Measurements from ENCODE around the gene CIB4.

The CIB4 gene

DNA sequence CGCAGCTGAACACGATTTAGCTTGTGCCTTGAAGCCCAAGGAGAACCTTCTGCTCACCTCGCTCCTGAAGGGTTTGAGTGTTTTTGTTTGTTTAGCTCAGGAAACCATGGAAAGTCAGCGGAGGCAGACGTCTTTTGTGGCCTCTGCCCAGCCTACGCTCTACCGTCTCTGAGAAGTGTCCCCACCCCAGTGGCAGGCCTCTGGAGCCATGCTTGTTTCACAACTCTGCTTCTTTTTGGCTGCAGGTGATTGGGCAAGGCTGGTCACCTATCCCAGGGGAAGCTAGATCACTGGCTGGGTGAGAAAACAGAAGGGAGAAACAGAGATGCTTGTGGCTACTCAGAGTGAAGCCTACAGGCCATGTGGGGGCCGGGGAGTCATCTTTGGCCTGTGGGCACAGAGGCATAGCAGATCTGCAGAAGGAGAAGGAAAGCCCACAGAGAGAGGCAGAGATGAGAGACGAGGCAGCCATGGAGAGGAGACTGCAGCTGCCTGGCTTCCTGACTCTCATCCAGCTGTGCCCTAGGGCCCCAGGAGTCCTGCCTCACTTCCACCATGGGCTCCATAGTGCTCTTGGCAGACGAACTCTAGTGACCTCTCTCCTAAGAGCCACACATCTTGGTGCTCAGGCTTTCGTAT, 50.1 kb downstream of the CIB4 start:
- DNase-seq (ENCODE audit: low read depth), result no peak
- no peak overlapping the region for H3K4me3 ChIP-seq (ENCODE audit: low read depth, low read length)
- TF ChIP-seq, protein P1, sequence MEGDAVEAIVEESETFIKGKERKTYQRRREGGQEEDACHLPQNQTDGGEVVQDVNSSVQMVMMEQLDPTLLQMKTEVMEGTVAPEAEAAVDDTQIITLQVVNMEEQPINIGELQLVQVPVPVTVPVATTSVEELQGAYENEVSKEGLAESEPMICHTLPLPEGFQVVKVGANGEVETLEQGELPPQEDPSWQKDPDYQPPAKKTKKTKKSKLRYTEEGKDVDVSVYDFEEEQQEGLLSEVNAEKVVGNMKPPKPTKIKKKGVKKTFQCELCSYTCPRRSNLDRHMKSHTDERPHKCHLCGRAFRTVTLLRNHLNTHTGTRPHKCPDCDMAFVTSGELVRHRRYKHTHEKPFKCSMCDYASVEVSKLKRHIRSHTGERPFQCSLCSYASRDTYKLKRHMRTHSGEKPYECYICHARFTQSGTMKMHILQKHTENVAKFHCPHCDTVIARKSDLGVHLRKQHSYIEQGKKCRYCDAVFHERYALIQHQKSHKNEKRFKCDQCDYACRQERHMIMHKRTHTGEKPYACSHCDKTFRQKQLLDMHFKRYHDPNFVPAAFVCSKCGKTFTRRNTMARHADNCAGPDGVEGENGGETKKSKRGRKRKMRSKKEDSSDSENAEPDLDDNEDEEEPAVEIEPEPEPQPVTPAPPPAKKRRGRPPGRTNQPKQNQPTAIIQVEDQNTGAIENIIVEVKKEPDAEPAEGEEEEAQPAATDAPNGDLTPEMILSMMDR (IDR thresholded peaks at IDR 0.05; ENCODE audit: insufficient read depth, low read depth, low read length, missing control alignments), result no peak

DNA sequence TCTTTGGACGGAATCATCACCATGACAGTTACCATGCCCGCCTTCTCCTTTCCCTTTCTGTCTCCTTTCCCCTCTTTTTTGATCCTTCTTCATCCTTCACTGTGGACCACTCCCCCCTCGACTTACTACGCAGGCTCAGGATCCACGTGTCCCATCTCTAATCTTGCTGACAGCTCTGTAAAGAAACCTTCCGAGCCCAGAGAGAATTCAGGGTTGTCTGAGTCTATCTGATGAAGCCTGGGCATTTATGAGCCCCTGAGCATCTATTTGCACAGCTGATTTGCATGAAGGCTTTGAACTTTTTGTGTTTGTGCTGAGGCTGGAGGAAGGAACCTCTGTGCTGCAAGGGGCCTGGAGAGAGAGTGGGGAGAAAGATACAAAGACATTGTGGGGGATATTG, 50.7 kb downstream of the CIB4 start:
- no peak for DNase-seq (ENCODE audit: low read depth)
- TF ChIP-seq, protein P1 (IDR thresholded peaks at IDR 0.05; ENCODE audit: insufficient read depth, low read depth, low read length, missing control alignments), result no peak
- no peak overlapping the region for H3K4me3 ChIP-seq (ENCODE audit: low read depth, low read length)

GRCh38 chr2:26588576-26588975, 52.6 kb downstream of the CIB4 start:
- DNase-seq (ENCODE audit: low read depth), result no peak
- TF ChIP-seq, protein P1 (IDR thresholded peaks at IDR 0.05; ENCODE audit: insufficient read depth, low read depth, low read length, missing control alignments), result no peak
- H3K4me3 ChIP-seq (ENCODE audit: low read depth, low read length), result no peak overlapping the region

GRCh38 chr2:26587994-26588393, 53.2 kb downstream of the CIB4 start:
- no peak overlapping the region for H3K4me3 ChIP-seq (ENCODE audit: low read depth, low read length)
- TF ChIP-seq, protein P1 (IDR thresholded peaks at IDR 0.05; ENCODE audit: insufficient read depth, low read depth, low read length, missing control alignments), result no peak
- no peak for DNase-seq (ENCODE audit: low read depth)

DNA sequence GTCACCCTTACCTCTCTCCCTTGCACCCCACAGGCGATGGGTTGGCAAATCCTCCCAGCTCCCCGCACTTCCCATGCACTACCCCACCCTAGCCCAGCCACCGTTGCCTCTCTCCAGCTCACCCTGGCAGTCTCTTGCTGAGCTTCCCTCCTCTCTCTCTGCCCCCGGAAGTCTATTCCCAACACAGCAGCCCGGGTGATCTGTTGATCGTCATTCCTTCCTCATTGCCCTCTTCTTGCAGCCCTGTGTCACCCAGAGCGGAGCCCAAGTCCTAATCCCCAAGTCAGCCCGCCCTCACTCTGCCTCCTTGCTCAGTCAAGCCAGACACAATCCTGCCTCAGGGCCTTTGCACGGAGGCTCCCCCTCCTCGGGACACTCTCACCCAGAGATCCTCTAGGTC, 55.2 kb downstream of the CIB4 start:
- TF ChIP-seq, protein P1 (IDR thresholded peaks at IDR 0.05; ENCODE audit: insufficient read depth, low read depth, low read length, missing control alignments), result no peak
- no peak overlapping the region for H3K4me3 ChIP-seq (ENCODE audit: low read depth, low read length)
- DNase-seq (ENCODE audit: low read depth), result no peak

DNA sequence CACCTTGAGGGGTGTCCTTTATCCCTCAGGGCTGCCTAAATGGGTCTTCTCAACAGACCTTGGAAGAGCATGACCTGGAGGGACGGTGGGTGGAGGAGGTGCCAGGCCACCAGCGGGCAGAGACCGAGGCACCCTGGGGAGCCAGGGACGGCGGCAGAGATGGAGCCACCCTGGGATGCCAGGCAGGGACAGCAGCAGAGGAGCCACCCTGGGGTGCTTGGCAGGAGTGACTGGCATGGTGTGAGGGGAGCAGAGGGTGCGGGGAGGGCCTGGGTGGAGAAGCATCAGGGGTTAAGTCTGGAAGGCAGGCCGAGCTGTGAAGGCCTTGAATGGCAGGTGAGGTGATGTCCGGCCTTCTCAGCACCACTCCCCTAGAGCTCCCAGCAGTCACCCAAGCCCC, 56.1 kb downstream of the CIB4 start:
- TF ChIP-seq, protein P1 (IDR thresholded peaks at IDR 0.05; ENCODE audit: insufficient read depth, low read depth, low read length, missing control alignments), result no peak
- no peak overlapping the region for H3K4me3 ChIP-seq (ENCODE audit: low read depth, low read length)
- DNase-seq (ENCODE audit: low read depth), result no peak

- no peak for DNase-seq (ENCODE audit: low read depth)
Measured at GRCh38 chr2:26584656-26585055, 56.5 kb downstream of the CIB4 start.

More at GRCh38 chr2:26584656-26585055, 56.5 kb downstream of the CIB4 start:
- no peak overlapping the region for H3K4me3 ChIP-seq (ENCODE audit: low read depth, low read length)
- TF ChIP-seq, protein P1 (IDR thresholded peaks at IDR 0.05; ENCODE audit: insufficient read depth, low read depth, low read length, missing control alignments), result no peak
